Tibial nerve (tissue), 4 donors: ENCODE data around the gene MRTFB.

Experiments used
- CTCF ChIP-seq, 5 experiments: fragments of 200-600 bp in 3 of 5; fragments of 450-650 bp in 2 of 5; sonication (generic) in 3 of 5; IDR thresholded peaks; one replicate each; pipeline ENCODE4 v1.5.1; 2016 to 2019; ENCODE audit warnings: antibody characterized with exemption in 5 of 5, mild to moderate bottlenecking in 3 of 5, moderate library complexity in 2 of 5
- EP300 ChIP-seq, 2 donors: sonication (generic); formaldehyde crosslinking; IDR thresholded peaks; one replicate each; pipeline ENCODE4 v1.6.1; 2017; ENCODE audit warnings: antibody characterized with exemption in 2 of 2, mild to moderate bottlenecking in 1 of 2

DNA sequence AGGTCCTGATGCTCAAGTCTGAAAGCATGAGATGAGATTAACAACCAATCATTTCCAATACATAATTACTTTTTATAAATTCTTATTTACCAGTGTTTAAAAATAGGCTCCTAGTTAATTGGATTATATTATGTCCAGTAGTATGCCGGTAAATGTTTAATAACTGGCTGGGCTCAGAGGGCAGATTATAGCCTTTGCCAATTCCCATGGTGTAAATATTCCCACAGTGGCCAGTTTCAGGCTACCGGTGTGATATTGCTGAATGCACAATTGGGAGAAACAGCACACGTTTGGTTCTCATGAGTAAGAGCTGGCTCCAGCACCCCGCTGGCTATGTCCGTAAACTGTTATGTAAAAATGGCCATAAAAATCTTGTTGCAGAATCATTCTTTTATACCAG, 167.6 kb downstream of the MRTFB start:
- TF ChIP-seq CTCF (IDR thresholded peaks at IDR 0.05) (no peak), EP300 (IDR thresholded peaks at IDR 0.05) (no peak)
